Measurements from ENCODE around the gene EPC2. TPM values are rescaled to one million over a fixed set of nuclear protein-coding genes. Genes with fewer than 3 reads are reported as not detected.
A peak's percentile ranks its signal among the peaks of the same experiment; 100 is the strongest.

Gene EPC2
- total and polyA plus RNA-seq, 7 donors: 9.2 to 31.4 (median 29.1) TPM

- H3K4me1 ChIP-seq: peaks cover 0 to 19% (median 12%) of the 10 kb centered on the region in 4 donors
- H3K9me3 ChIP-seq: no peaks in the 10 kb centered on the region
- WGBS, 2 donors: 74 to 92% methylated on average over 2 of the region's 2 CpGs
- DNase-seq: no peak
- H3K27me3 ChIP-seq: no peaks in the 10 kb centered on the region
- intact Hi-C loops (cut with DNase I): loop anchor here (10.0 kb wide), 4 partner anchors 233 to 943 kb away; partner anchors contain the start of genes ACVR2A, KIF5C, MBD5 and MMADHC
- no peak overlapping the region for H3K4me3 ChIP-seq
- TF ChIP-seq CTCF (IDR thresholded peaks at IDR 0.05) (no peak), POLR2A (IDR thresholded peaks at IDR 0.05) (no peak), EP300 (IDR thresholded peaks at IDR 0.05) (no peak)
- H3K27ac ChIP-seq: no peak overlapping the region
- H3K36me3 ChIP-seq: no peaks in the 10 kb centered on the region
Observed at GRCh38 chr2:148642112-148642744, 2.3 kb upstream of the EPC2 start.

GRCh38 chr2:148642891-148643416 is 1.6 kb upstream of the EPC2 start:
- 47 to 54% methylated on average over 3 of the region's 3 CpGs for WGBS, 2 donors

GRCh38 chr2:148643421-148643820 is 1.1 kb upstream of the EPC2 start:
- peak overlapping the region in 2 of 4 donors; percentile 89 to 92 for H3K4me3 ChIP-seq

More at GRCh38 chr2:148642891-148643416, 1.6 kb upstream of the EPC2 start:
- H3K27ac ChIP-seq: peak overlapping the region in 1 of 4 donors; percentile 99
- intact Hi-C loops (cut with DNase I): loop anchor here (10.0 kb wide), 4 partner anchors 232 to 942 kb away; partner anchors contain the start of genes ACVR2A, KIF5C, MBD5 and MMADHC
- H3K36me3 ChIP-seq: no peaks in the 10 kb centered on the region
- H3K9me3 ChIP-seq: no peaks in the 10 kb centered on the region
- DNase-seq: no peak
- H3K4me3 ChIP-seq: peak overlapping the region in 1 of 4 donors; percentile 89
- H3K4me1 ChIP-seq: peaks cover 0 to 19% (median 12%) of the 10 kb centered on the region in 4 donors
- H3K27me3 ChIP-seq: no peaks in the 10 kb centered on the region
- TF ChIP-seq CTCF (IDR thresholded peaks at IDR 0.05): no peak
- TF ChIP-seq POLR2A (IDR thresholded peaks at IDR 0.05): no peak
- TF ChIP-seq EP300 (IDR thresholded peaks at IDR 0.05): no peak
- no peak for TF ChIP-seq POLR2AphosphoS5 (IDR thresholded peaks at IDR 0.05)

GRCh38 chr2:148644883-148645538 is 460 bp downstream of the EPC2 start:
- H3K27me3 ChIP-seq: no peaks in the 10 kb centered on the region
- H3K27ac ChIP-seq: peak overlapping the region; percentile 98 to 99 (median 98)
- peak; percentile 97 for DNase-seq
- peak overlapping the region; percentile 84 to 92 (median 89) for H3K4me3 ChIP-seq
- no peaks in the 10 kb centered on the region for H3K36me3 ChIP-seq
- WGBS, 2 donors: 0 to 1% methylated on average over 69 of the region's 69 CpGs
- no peak for TF ChIP-seq EP300 (IDR thresholded peaks at IDR 0.05)
- no peak for TF ChIP-seq POLR2A (IDR thresholded peaks at IDR 0.05)
- TF ChIP-seq CTCF (IDR thresholded peaks at IDR 0.05): peak in 1 of 4 experiments; percentile 25
- peak in 3 of 4 donors; percentile 10 to 41 (median 12) for TF ChIP-seq POLR2AphosphoS5 (IDR thresholded peaks at IDR 0.05)
- no peaks in the 10 kb centered on the region for H3K9me3 ChIP-seq
- H3K4me1 ChIP-seq: peaks cover 0 to 34% (median 22%) of the 10 kb centered on the region in 4 donors
- intact Hi-C loops (cut with DNase I): loop anchor here (1.0 to 10.0 kb wide), 5 partner anchors 169 to 940 kb away; partner anchors contain the start of genes ACVR2A, KIF5C, MBD5 and MMADHC

More at GRCh38 chr2:148643421-148643820, 1.1 kb upstream of the EPC2 start:
- peak overlapping the region; percentile 98 to 99 (median 98) for H3K27ac ChIP-seq
- no peaks in the 10 kb centered on the region for H3K36me3 ChIP-seq
- intact Hi-C loops (cut with DNase I): loop anchor here (10.0 kb wide), 4 partner anchors 231 to 941 kb away; partner anchors contain the start of genes ACVR2A, KIF5C, MBD5 and MMADHC
- 18 to 30% methylated on average over 5 of the region's 5 CpGs for WGBS, 2 donors
- no peaks in the 10 kb centered on the region for H3K27me3 ChIP-seq
- H3K9me3 ChIP-seq: no peaks in the 10 kb centered on the region
- peaks cover 0 to 21% (median 14%) of the 10 kb centered on the region in 4 donors for H3K4me1 ChIP-seq
- no peak for DNase-seq
- TF ChIP-seq EP300 (IDR thresholded peaks at IDR 0.05) (no peak), POLR2A (IDR thresholded peaks at IDR 0.05) (no peak), CTCF (IDR thresholded peaks at IDR 0.05) (no peak), POLR2AphosphoS5 (IDR thresholded peaks at IDR 0.05) (no peak)

All from sigmoid colon (tissue), 7 donors.